ENCODE results near the gene GFOD2.
"Not testable (repeated sequence)": the region's sequence is repeated elsewhere in the genome, so short reads cannot be mapped to it uniquely, and the experiment has no call there.

Gene GFOD2

GRCh38 chr16:67719048-67719777 lies at the start of gene GFOD2:
GFOD2 (minus strand) TSS chr16:67719316; CDS start chr16:67685715, 33,601 bp downstream.
- in situ Hi-C loops (cut with HindIII; ENCODE audit: low pct_ligation_motif_present, low pct_unique_long_range_greater_than_20kb, low sequenced_read_pairs), result no loop called here
- DNase-seq, result peak; percentile 96

DNA sequence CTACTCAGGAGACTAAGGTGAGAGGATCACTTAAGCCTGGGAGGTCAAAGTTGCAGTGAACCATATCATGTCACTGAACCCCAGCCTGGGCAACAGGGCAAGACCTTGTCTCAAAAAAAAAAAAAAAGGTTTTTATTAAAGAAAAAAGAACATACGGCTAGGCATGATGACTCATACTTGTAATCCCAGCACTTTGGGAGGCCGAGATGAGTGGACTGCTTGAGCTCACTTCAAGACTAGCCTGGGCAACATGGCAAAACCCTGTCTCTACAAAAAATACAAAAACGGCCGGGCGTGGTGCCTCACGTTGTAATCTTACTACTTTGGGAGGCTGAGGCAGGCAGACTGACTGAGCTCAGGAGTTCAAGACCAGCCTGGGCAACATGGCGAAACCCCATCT lies 48.8 kb upstream of the GFOD2 start:
- in situ Hi-C loops (cut with HindIII; ENCODE audit: low pct_ligation_motif_present, low pct_unique_long_range_greater_than_20kb, low sequenced_read_pairs), result no loop called here
- DNase-seq, result peak; percentile 28

GRCh38 chr16:67766291-67766690 lies 47.2 kb upstream of the GFOD2 start:
- in situ Hi-C loops (cut with HindIII; ENCODE audit: low pct_ligation_motif_present, low pct_unique_long_range_greater_than_20kb, low sequenced_read_pairs), result no loop called here

DNA sequence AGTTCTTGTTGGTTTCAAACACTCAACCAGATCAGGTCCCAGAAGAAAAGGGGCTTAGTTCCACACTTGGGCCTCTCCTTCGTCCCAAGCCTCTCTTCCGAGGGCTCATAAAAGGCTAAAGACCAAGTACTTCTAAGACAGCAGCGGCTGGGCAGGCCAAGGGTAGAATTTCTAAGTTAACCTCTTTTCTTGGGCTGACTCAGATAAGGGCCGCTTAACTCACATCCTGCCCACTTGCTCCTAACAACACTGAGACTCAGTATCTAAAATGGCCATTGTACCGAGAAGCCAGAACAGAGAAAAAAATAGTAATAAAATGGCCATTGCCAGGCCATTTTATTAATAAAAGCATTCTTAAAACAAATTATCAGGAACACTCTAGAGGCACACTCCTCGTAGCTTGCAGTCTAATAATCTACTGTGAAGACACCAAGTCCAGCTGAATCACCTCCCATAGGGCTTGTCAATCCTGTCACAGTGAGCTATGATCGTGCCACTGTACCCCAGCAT lies 45.1 kb upstream of the GFOD2 start:
- DNase-seq, result no peak
- in situ Hi-C loops (cut with HindIII; ENCODE audit: low pct_ligation_motif_present, low pct_unique_long_range_greater_than_20kb, low sequenced_read_pairs), result no loop called here

More at GRCh38 chr16:67766291-67766690, 47.2 kb upstream of the GFOD2 start:
- DNase-seq, result no peak

DNA sequence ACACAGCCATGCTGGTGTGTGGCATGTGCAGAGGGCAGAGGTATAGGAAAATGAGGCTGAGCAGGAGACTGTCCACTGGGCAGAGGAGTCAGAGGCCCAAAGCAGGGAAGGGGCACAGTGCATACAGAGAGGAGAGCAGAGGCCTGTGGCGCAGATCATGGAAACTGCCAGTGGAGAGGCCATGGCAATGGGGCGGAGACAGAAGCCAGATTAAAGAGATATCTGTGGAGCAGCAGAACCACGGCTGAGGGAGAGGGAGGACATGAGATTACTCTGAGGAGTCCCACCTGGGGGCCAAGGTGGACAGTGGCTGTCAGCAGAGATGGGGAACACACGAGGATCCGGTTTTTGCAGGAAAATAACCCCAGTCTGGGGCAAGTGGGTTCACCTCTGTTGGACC lies 44.0 kb upstream of the GFOD2 start:
- in situ Hi-C loops (cut with HindIII; ENCODE audit: low pct_ligation_motif_present, low pct_unique_long_range_greater_than_20kb, low sequenced_read_pairs), result no loop called here
- no peak for DNase-seq

- in situ Hi-C loops (cut with HindIII; ENCODE audit: low pct_ligation_motif_present, low pct_unique_long_range_greater_than_20kb, low sequenced_read_pairs), result no loop called here
- no peak for DNase-seq
Observed at GRCh38 chr16:67762385-67762784, 43.3 kb upstream of the GFOD2 start.

DNA sequence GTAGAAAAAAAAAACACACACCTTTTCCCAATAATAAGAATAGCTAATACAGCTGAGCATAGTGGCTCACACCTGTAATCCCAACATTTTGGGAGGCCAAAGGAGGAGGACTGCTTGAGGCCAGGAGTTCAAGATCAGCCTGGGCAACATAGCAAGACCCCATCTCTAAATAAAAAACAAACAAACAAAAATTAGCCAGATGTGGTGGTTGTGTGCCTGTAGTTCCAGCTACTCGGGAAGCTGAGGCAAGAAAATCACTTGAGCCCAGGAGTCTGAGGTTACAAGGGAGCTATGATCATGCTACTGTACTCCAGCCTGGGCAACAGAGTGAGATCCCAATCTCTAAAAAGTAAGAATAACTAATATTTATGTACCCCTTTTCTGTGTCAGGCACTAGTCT lies 42.8 kb upstream of the GFOD2 start:
- in situ Hi-C loops (cut with HindIII; ENCODE audit: low pct_ligation_motif_present, low pct_unique_long_range_greater_than_20kb, low sequenced_read_pairs), result no loop called here
- DNase-seq, result no peak

DNA sequence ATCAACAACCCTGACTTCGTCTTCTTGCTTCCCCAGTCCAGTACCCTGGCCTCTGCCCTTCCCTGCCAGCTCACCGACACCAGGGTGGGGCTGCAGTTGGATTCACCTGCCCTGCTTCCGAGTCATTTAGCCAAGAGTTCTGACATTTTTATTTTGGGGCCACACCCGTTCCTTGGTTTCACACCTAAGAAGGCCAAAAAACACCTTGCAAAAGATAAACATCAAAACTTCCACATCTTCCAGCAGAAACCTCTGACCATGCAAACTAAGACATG lies 41.8 kb upstream of the GFOD2 start:
- in situ Hi-C loops (cut with HindIII; ENCODE audit: low pct_ligation_motif_present, low pct_unique_long_range_greater_than_20kb, low sequenced_read_pairs), result no loop called here
- DNase-seq, result no peak

DNA sequence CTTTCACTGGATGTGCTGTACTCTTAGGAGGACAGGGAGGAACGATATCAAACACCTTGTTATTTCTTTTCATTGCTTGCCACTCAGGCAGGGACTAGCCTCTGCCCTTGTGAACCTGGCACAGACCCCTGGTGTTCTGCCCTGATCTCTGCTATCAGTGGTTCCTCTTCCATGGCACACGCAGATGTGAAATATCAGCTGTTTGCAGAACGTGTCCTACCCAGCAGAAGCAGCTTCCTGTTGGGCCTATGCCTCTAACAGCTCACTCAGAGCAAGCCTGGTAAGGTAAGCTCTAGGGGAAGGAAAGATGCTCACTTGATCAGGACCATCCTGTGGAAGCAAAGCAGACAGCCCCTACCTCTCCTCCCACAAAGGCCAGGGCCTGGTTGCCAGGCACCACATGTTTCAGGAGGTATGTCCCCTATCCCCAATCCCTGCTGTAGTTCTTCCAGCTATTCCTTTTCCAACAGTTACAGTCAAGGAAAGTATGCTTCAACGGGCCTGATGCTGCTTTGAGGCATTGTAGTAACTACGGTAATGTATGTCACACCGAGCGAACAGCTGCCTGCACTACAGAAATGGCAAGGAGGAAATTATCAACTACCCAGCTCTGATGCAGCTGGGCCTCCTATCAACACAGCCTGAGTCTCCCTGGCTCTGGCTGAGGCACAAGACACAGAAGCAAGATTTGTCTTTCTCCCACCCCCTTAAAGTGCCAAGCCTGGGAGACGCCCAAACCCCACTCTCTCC lies 41.3 kb upstream of the GFOD2 start:
- in situ Hi-C loops (cut with HindIII; ENCODE audit: low pct_ligation_motif_present, low pct_unique_long_range_greater_than_20kb, low sequenced_read_pairs), result no loop called here
- no peak for DNase-seq

DNA sequence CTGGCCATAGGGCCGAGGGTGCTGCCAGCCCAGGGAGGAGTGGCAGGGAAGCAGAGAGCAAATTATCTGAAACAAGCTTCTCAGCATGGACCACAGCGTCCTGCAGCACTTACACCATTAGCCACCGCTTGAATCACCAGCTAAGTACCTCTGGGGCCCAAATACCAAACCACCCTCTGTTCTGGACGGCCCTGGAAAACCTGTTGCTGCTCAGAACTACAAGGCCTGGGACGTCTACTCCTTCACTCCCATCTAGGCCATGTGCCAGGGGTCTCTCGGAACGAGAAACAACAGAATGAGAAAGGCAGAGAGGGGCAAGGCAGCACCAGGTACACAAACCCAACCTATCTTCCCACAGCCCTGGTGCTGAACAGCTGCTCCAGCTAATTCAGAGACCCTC lies 39.9 kb upstream of the GFOD2 start:
- DNase-seq, result no peak
- in situ Hi-C loops (cut with HindIII; ENCODE audit: low pct_ligation_motif_present, low pct_unique_long_range_greater_than_20kb, low sequenced_read_pairs), result no loop called here

DNA sequence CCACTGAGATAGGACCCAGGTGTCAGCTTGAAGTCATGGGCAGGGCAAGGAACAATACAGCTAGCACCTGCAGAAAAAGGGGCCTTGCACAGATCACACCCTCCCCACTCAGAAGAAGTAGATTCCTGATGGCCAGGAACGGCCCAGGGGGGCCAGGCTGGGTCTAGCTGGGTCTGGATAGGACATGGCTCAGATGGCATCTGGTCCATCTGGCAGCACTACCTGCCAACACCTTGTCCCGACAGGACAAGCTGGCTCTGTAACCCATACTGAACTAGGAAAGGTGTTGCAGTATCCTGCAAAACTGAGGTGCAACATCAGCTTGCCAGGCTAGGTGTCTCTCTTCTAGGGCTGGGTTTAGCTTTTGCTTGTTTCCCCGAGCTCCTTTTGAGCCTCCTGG lies 38.9 kb upstream of the GFOD2 start:
- in situ Hi-C loops (cut with HindIII; ENCODE audit: low pct_ligation_motif_present, low pct_unique_long_range_greater_than_20kb, low sequenced_read_pairs), result no loop called here
- DNase-seq, result no peak

GRCh38 chr16:67752641-67753040 lies 33.5 kb upstream of the GFOD2 start:
- in situ Hi-C loops (cut with HindIII; ENCODE audit: low pct_ligation_motif_present, low pct_unique_long_range_greater_than_20kb, low sequenced_read_pairs), result no loop called here

GRCh38 chr16:67751331-67751730 lies 32.2 kb upstream of the GFOD2 start:
- DNase-seq; in situ Hi-C loops (cut with HindIII; ENCODE audit: low pct_ligation_motif_present, low pct_unique_long_range_greater_than_20kb, low sequenced_read_pairs): not testable (repeated sequence)

More at GRCh38 chr16:67752641-67753040, 33.5 kb upstream of the GFOD2 start:
- no peak for DNase-seq

- in situ Hi-C loops (cut with HindIII; ENCODE audit: low pct_ligation_motif_present, low pct_unique_long_range_greater_than_20kb, low sequenced_read_pairs), result no loop called here
- DNase-seq, result no peak
Observed at GRCh38 chr16:67750466-67750865, 31.4 kb upstream of the GFOD2 start.

DNA sequence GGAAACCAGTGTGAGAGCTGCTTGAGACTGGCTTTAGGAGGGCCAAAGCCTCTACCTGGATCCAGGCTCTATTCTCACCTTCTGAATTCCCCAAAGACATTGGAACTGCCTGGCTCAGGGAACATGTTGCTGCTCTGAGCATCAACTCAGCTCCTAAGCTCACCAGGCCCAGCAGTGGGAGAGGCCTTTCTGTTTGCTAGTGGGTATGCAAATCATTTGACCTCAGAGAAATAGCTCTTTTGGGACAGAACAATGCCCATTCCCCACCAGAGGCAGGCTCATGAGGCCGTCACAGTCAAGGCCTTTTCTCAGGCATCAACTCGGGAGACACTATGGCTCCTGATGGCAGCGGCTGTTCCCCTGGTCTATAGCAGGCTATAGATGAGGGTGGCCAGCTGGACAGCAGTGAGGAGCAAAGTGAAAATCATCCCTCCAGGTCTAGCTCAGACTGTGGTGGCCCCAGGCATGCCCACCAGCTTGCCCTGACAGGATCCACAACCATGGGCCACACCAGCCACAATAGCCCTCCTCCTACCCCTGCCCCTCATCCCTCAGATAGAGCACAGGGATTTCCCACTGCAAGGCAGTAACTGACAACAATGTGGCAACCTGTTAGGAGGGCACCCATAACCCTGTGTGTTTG lies 30.4 kb upstream of the GFOD2 start:
- in situ Hi-C loops (cut with HindIII; ENCODE audit: low pct_ligation_motif_present, low pct_unique_long_range_greater_than_20kb, low sequenced_read_pairs), result no loop called here
- DNase-seq, result no peak

DNA sequence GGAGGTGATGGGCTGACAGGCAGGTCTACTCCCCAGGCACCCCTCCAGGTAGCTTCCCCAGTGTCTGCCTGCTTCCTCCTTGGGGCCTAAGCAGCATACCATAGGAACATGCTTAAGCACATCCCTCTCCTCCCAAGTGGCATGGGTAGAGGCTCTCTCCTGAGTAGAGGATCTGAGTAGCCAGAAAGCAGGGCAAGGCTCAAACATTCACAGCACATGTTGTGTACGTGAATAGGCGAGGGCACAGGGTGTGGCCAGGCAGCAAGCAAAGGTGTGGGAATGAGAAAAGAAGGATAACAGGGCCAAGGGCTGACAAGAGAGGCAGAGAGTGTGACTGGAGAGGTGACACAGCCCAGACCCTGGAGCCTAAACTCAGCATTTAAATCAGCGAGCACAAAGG lies 29.7 kb upstream of the GFOD2 start:
- in situ Hi-C loops (cut with HindIII; ENCODE audit: low pct_ligation_motif_present, low pct_unique_long_range_greater_than_20kb, low sequenced_read_pairs), result no loop called here
- no peak for DNase-seq

GRCh38 chr16:67746846-67747245 lies 27.7 kb upstream of the GFOD2 start:
- in situ Hi-C loops (cut with HindIII; ENCODE audit: low pct_ligation_motif_present, low pct_unique_long_range_greater_than_20kb, low sequenced_read_pairs), result no loop called here
- DNase-seq, result no peak

DNA sequence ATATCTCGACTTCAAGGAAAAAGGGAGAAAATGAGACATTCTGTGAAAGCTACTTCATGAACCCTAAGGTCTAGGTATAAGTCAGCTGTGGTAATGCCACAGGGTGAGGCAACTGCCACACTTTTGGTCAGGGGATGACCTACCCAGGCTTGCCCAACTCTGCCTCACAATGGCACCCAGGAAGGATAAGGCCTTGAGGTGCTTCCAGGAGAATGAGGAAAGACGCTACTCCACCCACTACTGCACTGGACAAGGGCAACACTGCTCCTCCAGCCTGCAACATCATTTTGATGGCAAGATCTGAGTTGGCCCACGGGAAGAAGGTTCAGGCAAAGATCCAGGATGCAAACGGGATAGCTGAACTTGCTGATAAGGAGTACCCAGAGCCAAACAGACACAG lies 22.0 kb upstream of the GFOD2 start:
- DNase-seq, result no peak
- in situ Hi-C loops (cut with HindIII; ENCODE audit: low pct_ligation_motif_present, low pct_unique_long_range_greater_than_20kb, low sequenced_read_pairs), result no loop called here

DNA sequence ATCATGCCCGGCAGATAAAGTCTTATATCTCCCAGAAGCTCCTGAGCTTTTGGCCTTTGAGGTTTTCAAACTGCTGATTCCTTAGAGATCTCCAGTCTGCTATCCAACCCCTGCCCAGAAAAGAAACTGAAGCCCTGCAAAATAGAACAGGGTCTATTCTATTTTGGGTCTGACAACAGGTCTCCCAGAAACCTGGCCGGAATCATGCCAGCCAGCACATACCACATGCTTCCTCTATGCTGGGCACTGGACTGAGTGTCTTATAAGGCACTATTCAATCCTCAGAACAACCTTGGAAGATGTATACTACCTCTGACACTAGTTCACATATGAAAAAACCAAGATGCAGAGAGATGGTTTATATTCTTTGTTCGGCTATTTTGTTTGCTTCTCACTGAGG lies 21.3 kb upstream of the GFOD2 start:
- in situ Hi-C loops (cut with HindIII; ENCODE audit: low pct_ligation_motif_present, low pct_unique_long_range_greater_than_20kb, low sequenced_read_pairs), result no loop called here

DNA sequence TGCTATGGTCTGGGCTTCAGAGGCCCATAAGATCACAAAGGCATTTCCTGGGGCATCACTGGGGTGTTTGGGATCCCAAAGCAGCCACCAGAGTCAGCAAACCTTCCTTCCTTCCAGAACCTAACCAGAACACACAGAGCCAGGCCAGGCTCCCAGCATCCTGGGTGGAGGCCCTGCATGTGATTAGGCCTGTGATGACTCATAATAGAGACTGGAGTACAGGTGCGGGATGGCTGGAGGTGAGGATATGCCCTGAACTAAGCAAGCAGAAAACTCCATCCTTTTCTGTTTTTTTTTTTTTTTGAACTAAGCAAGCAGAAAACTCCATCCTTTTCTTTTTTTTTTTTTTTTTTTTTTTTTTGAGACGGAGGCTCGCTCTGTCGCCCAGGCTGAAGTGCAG lies 17.7 kb upstream of the GFOD2 start:
- DNase-seq, result no peak
- in situ Hi-C loops (cut with HindIII; ENCODE audit: low pct_ligation_motif_present, low pct_unique_long_range_greater_than_20kb, low sequenced_read_pairs), result no loop called here

More for the DNA sequence above, 21.3 kb upstream of the GFOD2 start:
- DNase-seq, result no peak

Measured in ACHN (cell line).